Kidney epithelial cell (primary cell): ENCODE measurements around the gene ADGRE2. TPM values are rescaled to one million over a fixed set of nuclear protein-coding genes. Genes with fewer than 3 reads are reported as not detected.
"Not testable (repeated sequence)": the region's sequence is repeated elsewhere in the genome, so short reads cannot be mapped to it uniquely, and the experiment has no call there.

Experiments
- DNase-seq: peaks from one replicate; pipeline ENCODE4 v3.0.0-alpha.2; 2010; ENCODE audit warnings: low read depth
- H3K27me3 ChIP-seq: 2 replicates; pipeline ENCODE4 v1.6.0; 2011; ENCODE audit warnings: low read length; ENCODE audit not compliant: control insufficient read depth, insufficient read depth
- H3K36me3 ChIP-seq: 2 replicates; pipeline ENCODE4 v1.5.1; 2011; ENCODE audit warnings: low read length; ENCODE audit not compliant: control insufficient read depth, insufficient read depth
- H3K4me3 ChIP-seq: 2 replicates; pipeline ENCODE4 v1.5.1; 2011; ENCODE audit warnings: low read depth, mild to moderate bottlenecking, control low read depth, low read length
- CTCF ChIP-seq: IDR thresholded peaks from 2 replicates; pipeline ENCODE4 v1.5.1; 2011; ENCODE audit warnings: mild to moderate bottlenecking, moderate library complexity, low read length, control low read depth, inconsistent platforms; ENCODE audit not compliant: insufficient read depth, poor library complexity, severe bottlenecking
- total RNA-seq: library from RNA; depleted of rRNA; stranded (reverse); fragments of >200 nt; gene quantifications from 2 replicates; pipeline ENCODE4 v1.2.3, GENCODE V29; 2015

The ADGRE2 gene
- total RNA-seq, 1 donor from 2014 or later = 0.21 TPM

GRCh38 chr19:14786421-14786851 lies 8.1 kb upstream of the ADGRE2 start:
- peak; percentile 62 for TF ChIP-seq CTCF
- H3K4me3 ChIP-seq = no peak overlapping the region
- no peaks in the 10 kb centered on the region for H3K27me3 ChIP-seq
- no peaks in the 10 kb centered on the region for H3K36me3 ChIP-seq
- DNase-seq = no peak

- H3K4me3 ChIP-seq, H3K27me3 ChIP-seq, H3K36me3 ChIP-seq: not testable (repeated sequence)
- DNase-seq = peak; percentile 18
These were observed 6.9 kb upstream of the ADGRE2 start for GRCh38 chr19:14785102-14785793.

- not testable (repeated sequence) for H3K27me3 ChIP-seq, H3K36me3 ChIP-seq, H3K4me3 ChIP-seq
- DNase-seq = peak; percentile 7
These were observed 6.4 kb upstream of the ADGRE2 start for GRCh38 chr19:14784730-14785101.

- not testable (repeated sequence) for DNase-seq, H3K4me3 ChIP-seq, H3K36me3 ChIP-seq, H3K27me3 ChIP-seq
These were observed 5.1 kb upstream of the ADGRE2 start for GRCh38 chr19:14783410-14783998.

- no peak for DNase-seq
- TF ChIP-seq CTCF = no peak
These were observed 4.5 kb upstream of the ADGRE2 start for GRCh38 chr19:14782626-14783409.

GRCh38 chr19:14781713-14782536 lies 3.6 kb upstream of the ADGRE2 start:
- not testable (repeated sequence) for H3K36me3 ChIP-seq, DNase-seq, H3K27me3 ChIP-seq, H3K4me3 ChIP-seq

More at GRCh38 chr19:14782626-14783409, 4.5 kb upstream of the ADGRE2 start:
- Histone ChIP-seq H3K27me3 (no peaks in the 10 kb centered on the region), H3K4me3 (no peak overlapping the region), H3K36me3 (no peaks in the 10 kb centered on the region)

- peaks cover 13% of the 10 kb centered on the region for H3K27me3 ChIP-seq
- not testable (repeated sequence) for H3K36me3 ChIP-seq, H3K4me3 ChIP-seq, DNase-seq
These were observed 2.4 kb upstream of the ADGRE2 start for GRCh38 chr19:14780622-14781225.

- H3K4me3 ChIP-seq = no peak overlapping the region
- TF ChIP-seq CTCF = no peak
- H3K27me3 ChIP-seq = peaks cover 14% of the 10 kb centered on the region
- H3K36me3 ChIP-seq = no peaks in the 10 kb centered on the region
- DNase-seq = no peak
These were observed 791 bp upstream of the ADGRE2 start for GRCh38 chr19:14779151-14779550.

- H3K4me3 ChIP-seq, DNase-seq, H3K36me3 ChIP-seq: not testable (repeated sequence)
- peaks cover 14% of the 10 kb centered on the region for H3K27me3 ChIP-seq
These were observed 715 bp downstream of the ADGRE2 start for GRCh38 chr19:14777645-14778044.
